Measurements from ENCODE around the gene PARN.
A peak's percentile ranks its signal among the peaks of the same experiment; 100 is the strongest.
"Not testable (repeated sequence)": the region's sequence is repeated elsewhere in the genome, so short reads cannot be mapped to it uniquely, and the experiment has no call there.

PARN gene

DNA sequence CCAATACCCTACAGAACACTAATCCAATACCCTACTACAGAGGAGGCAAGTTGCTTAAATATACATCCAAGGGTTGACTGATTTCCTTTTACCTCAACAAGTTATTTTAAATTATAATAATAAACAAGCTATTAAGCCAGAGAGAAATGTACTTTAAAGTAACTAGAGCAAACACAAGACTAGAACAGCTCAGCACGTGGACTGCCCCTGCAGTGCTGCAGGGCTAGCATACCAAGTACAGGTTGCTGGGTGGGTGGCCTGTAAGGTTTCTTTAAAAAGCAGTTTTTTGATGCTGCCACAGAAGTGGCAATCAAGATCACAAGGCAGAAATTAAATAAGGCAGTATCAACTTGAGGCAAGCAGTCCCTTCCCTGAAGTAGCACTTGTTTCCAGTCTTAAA is 63.5 kb downstream of the PARN start:
- no peak for DNase-seq

GRCh38 chr16:14565688-14566025 is 64.4 kb downstream of the PARN start:
- DNase-seq = no peak

- DNase-seq = no peak
These were observed 65.0 kb downstream of the PARN start for GRCh38 chr16:14564861-14565687.

DNA sequence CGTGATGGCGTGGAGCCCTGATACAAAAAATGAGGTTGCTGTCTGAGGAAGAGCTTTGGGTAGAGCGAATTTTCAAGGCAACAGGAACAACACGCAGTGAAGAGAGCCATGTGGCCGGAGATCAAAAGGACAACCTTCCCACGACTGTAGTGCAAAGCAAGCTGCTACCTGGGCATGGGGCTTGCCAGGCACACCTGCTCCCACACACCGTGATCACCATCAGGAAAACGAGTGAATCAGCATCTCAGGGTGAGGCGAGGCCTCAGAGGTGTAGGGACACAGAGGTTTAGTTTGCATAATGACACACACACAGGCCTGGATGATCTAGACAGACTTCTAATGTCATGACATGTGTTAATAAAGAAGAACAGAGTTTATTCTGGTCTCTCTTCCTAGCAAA is 65.7 kb downstream of the PARN start:
- DNase-seq = no peak

GRCh38 chr16:14562691-14563491 is 67.2 kb downstream of the PARN start:
- no peak for DNase-seq

DNA sequence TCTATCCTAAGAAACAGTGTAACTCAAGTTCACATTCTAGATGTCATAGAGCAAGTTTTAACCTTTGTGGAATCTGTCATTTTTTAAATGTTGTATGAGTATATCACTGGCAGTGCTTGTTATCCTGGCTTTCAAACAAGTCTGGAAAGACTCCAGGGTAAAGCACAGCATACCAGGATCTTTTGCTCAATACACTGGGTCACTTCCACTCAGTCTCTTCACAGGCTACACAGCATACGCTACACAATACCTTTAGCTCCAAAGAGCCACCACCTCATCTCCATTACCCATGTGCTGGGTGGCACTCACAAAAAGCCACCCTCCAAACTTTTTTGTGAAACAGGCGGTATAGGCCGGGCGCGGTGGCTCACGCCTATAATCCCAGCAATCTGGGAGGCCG is 69.5 kb downstream of the PARN start:
- no peak for DNase-seq

DNA sequence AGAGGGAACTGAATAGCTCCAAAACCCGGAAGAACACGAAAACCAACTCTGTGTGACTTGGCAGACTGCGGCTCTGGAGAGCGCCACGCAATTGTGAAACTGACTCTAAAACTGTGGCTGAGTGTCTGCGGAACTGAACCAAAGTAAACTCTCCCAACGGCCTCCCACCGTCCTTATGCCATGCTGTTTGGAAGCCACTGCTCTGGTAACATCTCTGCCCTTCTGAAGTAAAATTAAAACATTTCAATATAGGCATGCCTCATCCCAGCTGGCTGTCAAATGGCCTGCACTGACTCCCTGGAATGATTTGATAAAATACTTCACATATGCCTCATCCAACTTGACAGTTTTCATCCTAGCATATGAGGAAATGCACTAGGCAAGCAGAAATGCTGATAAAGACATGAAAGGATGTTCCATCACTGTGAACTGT is 70.2 kb downstream of the PARN start:
- no peak for DNase-seq

- no peak for DNase-seq
These were observed 76.6 kb downstream of the PARN start for GRCh38 chr16:14553447-14553846.

- DNase-seq = no peak
These were observed 80.3 kb downstream of the PARN start for GRCh38 chr16:14549789-14550153.

GRCh38 chr16:14548933-14549788 is 80.9 kb downstream of the PARN start:
- DNase-seq = no peak

GRCh38 chr16:14545346-14545884 is 84.6 kb downstream of the PARN start:
- no peak for DNase-seq

- not testable (repeated sequence) for DNase-seq
These were observed 85.2 kb downstream of the PARN start for GRCh38 chr16:14544846-14545245.

GRCh38 chr16:14539631-14540030 is 90.4 kb downstream of the PARN start:
- DNase-seq = no peak

- no peak for DNase-seq
These were observed 90.9 kb downstream of the PARN start for GRCh38 chr16:14539156-14539555.

DNA sequence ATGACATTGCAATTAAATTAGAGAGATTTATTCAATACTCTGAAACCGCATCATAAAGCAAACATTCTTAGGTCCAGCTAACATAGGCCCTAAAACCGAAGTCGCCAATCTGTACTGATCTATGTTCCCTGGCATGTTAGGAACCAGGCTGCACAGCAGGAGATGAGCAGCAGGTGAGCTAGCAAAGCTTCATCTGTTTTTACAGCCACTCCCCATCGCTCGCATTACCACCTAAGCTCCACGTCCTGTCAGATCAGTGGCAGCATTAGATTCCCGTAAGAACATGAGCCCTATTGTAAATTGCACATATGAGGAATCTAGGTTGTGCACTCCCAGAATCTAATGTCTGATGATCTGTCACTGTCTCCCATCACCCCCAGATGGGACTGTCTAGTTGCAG is 91.5 kb downstream of the PARN start:
- no peak for DNase-seq

DNA sequence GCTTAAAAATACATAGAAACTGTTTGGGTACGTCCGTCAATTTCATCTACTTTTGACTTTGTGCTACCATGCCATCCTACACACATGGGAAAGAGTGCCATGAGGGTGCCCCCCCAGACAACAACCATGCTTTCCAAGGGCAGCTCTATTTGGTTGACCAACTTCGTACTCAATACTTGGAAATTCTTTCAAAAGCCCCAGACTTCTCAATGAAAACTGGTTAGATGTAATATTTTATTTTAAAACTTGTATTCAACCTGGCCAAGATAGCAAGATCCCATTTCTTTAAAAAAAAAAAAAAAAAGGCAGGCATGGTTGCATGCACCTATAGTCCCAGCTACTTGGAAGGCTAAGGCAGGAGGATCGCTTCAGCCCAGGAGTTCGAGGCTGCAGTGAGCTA is 98.4 kb downstream of the PARN start:
- no peak for DNase-seq

GRCh38 chr16:14531101-14531500 is 99.0 kb downstream of the PARN start:
- DNase-seq = no peak

- DNase-seq = no peak
These were observed 100.0 kb downstream of the PARN start for GRCh38 chr16:14530046-14530445.

- DNase-seq = peak; percentile 73
These were observed 100.9 kb downstream of the PARN start for GRCh38 chr16:14529010-14529669.

DNA sequence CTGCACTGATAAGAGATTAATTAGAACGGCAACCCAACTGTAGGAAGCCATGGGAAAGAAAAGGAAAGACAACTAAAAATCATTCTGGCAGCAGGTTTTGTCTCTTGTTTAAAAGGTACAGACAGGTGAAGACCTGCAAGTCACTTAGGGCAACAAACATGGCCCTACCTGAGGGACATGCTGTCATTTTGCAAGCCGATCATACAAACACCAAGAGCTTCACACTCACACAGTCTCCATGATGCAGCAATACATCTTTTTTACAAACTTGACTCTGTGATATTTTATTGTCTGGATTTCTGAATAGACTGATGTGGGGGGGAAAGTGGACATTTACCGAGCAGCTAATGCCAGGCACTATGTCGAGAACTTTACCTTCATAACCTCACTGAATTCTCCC is 101.8 kb downstream of the PARN start:
- DNase-seq = no peak

GRCh38 chr16:14527411-14528044 is 102.5 kb downstream of the PARN start:
- no peak for DNase-seq

DNA sequence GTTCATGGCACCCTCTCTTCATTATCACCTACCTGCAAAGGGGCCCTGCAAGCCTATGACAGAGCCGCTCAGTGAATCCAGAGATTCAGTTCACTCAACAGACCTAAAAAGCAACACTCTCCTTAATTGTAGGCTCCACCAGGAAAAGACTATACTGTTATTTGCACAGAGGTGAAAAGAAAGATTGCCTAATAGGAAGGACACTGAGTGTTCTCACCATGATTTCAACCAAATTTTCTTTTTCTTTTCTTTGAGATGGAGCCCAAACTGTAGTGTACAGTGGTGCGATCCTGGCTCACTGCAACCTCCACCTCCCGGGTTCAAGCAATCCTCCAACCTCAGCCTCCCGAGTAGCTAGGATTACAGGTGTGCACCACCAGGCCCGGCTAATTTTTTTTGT is 104.5 kb downstream of the PARN start:
- no peak for DNase-seq
